NB4 (cell line): ENCODE measurements around the gene THAP10.
"Not testable (repeated sequence)": the region's sequence is repeated elsewhere in the genome, so short reads cannot be mapped to it uniquely, and the experiment has no call there.

Source experiments
- DNase-seq: peaks from one replicate; pipeline ENCODE4 v3.0.0; 2010; ENCODE audit warnings: low read depth
- H3K4me3 ChIP-seq: one replicate; pipeline ENCODE4 v1.5.1; 2011; ENCODE audit warnings: mild to moderate bottlenecking, low read depth, low read length, moderate library complexity
- MAX ChIP-seq: IDR thresholded peaks from 2 replicates; pipeline ENCODE4 v1.6.1; 2011; ENCODE audit warnings: low read depth, low read length
- MYC ChIP-seq: IDR thresholded peaks from 2 replicates; pipeline ENCODE4 v1.6.1; 2011; ENCODE audit warnings: low read depth, low read length
- POLR2A ChIP-seq: IDR thresholded peaks from 2 replicates; pipeline ENCODE4 v1.6.1; 2011; ENCODE audit warnings: mild to moderate bottlenecking; ENCODE audit not compliant: insufficient read length; ENCODE audit errors: extremely low read depth
- TF ChIP-seq, protein P1 (sequence below): IDR thresholded peaks from one replicate; pipeline ENCODE4 v1.5.1; 2012; ENCODE audit warnings: low read depth, low read length

The THAP10 gene

GRCh38 chr15:70931821-70932220, 39.6 kb upstream of the THAP10 start:
- no peak for DNase-seq
- H3K4me3 ChIP-seq = no peak overlapping the region
- TF ChIP-seq MYC = no peak
- TF ChIP-seq, protein P1, sequence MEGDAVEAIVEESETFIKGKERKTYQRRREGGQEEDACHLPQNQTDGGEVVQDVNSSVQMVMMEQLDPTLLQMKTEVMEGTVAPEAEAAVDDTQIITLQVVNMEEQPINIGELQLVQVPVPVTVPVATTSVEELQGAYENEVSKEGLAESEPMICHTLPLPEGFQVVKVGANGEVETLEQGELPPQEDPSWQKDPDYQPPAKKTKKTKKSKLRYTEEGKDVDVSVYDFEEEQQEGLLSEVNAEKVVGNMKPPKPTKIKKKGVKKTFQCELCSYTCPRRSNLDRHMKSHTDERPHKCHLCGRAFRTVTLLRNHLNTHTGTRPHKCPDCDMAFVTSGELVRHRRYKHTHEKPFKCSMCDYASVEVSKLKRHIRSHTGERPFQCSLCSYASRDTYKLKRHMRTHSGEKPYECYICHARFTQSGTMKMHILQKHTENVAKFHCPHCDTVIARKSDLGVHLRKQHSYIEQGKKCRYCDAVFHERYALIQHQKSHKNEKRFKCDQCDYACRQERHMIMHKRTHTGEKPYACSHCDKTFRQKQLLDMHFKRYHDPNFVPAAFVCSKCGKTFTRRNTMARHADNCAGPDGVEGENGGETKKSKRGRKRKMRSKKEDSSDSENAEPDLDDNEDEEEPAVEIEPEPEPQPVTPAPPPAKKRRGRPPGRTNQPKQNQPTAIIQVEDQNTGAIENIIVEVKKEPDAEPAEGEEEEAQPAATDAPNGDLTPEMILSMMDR = no peak
- no peak for TF ChIP-seq MAX
- TF ChIP-seq POLR2A = no peak

GRCh38 chr15:70926914-70927313, 34.7 kb upstream of the THAP10 start:
- not testable (repeated sequence) for H3K4me3 ChIP-seq, DNase-seq

DNA sequence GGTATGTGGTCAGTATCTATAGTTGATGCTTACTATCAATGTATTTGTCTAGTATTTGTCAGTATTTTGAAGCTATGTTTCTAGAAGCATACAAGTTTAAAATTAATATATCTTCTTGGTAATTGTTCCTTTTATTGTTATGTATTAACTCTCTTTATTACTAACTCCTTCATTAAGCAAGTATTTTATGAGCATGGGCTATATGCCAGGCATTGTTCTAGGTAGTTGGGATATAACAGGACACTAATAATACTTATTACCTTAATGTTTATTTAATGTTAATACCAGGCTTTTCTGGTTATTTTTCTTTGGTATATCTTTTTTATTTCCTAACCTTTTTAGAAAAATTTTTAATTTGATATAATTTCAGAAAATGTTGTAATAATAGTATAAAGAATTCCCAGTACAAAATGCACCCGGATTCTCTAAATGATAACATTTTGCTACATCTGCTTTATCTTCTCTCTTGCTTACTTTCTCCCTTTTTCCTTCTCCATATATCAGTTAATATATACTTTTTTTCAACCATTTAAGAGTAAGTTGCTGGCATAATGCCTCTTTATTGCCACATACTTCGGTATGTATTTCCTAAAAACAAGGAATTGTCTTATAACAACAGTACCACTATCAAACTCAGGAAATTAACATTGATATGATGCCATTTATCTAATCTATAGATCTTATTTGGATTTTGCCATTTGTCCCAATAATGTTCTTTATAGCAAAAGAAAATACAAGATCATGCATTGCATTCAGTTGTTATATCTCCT, 31.3 kb upstream of the THAP10 start:
- DNase-seq = no peak
- H3K4me3 ChIP-seq = no peak overlapping the region
- no peak for TF ChIP-seq MAX
- TF ChIP-seq, protein P1 = no peak
- TF ChIP-seq POLR2A = no peak

GRCh38 chr15:70922119-70922518, 29.9 kb upstream of the THAP10 start:
- TF ChIP-seq POLR2A = no peak
- TF ChIP-seq, protein P1 = no peak
- no peak for TF ChIP-seq MYC
- no peak for TF ChIP-seq MAX
- H3K4me3 ChIP-seq = no peak overlapping the region
- DNase-seq = no peak

DNA sequence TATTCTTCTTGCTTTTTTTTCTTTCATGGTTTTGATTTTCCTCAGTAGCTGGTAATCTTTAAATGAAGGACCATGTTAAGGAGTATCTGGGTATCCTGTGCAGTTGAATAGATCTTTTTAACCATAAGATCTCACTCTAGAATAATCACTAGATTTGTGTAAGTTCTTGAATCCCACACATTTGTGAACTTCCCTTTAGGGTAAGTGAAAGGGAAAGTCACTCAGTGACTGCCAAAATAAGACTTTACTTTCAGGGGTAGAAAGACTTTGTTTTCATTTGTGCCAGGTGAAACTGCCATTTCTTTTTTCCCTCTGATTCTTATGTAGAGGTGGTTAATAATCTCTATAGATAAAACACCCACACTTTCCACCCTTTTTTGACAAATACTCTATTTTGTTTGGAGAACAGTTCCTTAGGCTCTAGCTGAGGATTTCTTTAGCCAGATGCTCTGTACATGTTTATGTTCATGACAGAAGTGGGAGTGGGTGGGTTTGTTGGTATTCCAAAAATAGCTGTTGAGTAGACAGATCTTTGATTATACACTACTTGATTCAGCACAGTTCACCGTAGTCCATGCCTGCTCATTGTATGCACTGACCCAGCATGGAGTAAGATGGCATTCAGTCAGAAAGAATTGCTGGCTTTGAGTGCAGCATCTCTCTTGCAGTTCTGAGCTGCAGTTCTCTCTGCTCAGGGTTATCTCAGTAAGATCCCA, 28.9 kb upstream of the THAP10 start:
- TF ChIP-seq, protein P1 = no peak
- TF ChIP-seq MYC (no peak), MAX (no peak), POLR2A (no peak)
- DNase-seq = no peak
- H3K4me3 ChIP-seq = no peak overlapping the region

DNA sequence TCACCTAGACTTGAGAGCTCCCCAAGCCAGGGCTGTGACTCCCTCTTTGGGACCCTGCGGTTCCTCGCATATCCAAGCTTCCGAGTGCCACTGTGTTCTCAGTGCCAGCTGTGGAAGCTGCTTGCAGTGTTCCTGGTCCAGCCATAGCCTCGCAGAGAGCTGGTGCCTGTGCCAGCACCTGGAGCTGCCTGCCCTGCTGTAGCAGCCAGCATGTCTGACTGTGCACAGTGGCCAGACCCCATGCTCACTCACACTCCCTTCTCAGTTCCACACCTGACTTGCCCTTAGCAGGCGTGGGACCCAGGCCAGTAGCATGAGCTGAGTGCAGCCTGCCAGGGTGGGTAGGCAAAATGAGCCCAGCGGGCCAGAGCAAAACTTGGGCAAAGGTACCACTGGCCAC, 25.7 kb upstream of the THAP10 start:
- DNase-seq = no peak
- no peak overlapping the region for H3K4me3 ChIP-seq
- TF ChIP-seq MYC = no peak
- TF ChIP-seq, protein P1 = no peak
- TF ChIP-seq MAX = no peak
- no peak for TF ChIP-seq POLR2A
